IMR-90 (cell line): ENCODE data around the gene CLDN14. TPM values are rescaled to one million over a fixed set of nuclear protein-coding genes. Genes with fewer than 3 reads are reported as not detected.
A peak's percentile ranks its signal among the peaks of the same experiment; 100 is the strongest.

Experiments used
- ATAC-seq: fragments of 200-7000 bp; cut with Tn5 transposase; 2 replicates; pipeline ENCODE4 v1.9.1; 2020; ENCODE audit warnings: low read depth, mild to moderate bottlenecking, moderate library complexity
- BruUV-seq: library from RNA; stranded (reverse); fragments of 400-500 nt; replicated peaks from 2 replicates; lab custom pipeline; 2021; lab: Mats Ljungman, UMichigan
- CTCF ChIA-PET: fragments of 300-600 bp; formaldehyde crosslinking; extraction: SDS; loops from one replicate; lab custom pipeline; 2021; ENCODE audit warnings: antibody characterized with exemption; lab: Yijun Ruan, JAX
- POLR2A ChIA-PET: fragments of 300-600 bp; sonication (Branson Sonifier 250); formaldehyde crosslinking; loops from one replicate; lab custom pipeline; 2022; ENCODE audit warnings: antibody characterized with exemption; ENCODE audit not compliant: unreplicated experiment; lab: Charles Lee
- DNase-seq: peaks from one replicate; pipeline ENCODE4 v3.0.0; 2013
- H2AFZ ChIP-seq: replicated peaks from 2 replicates; pipeline ENCODE3; 2013; ENCODE audit warnings: low read length, mild to moderate bottlenecking; ENCODE audit not compliant: poor library complexity
- H2AK5ac ChIP-seq: 2 replicates; pipeline ENCODE4 v1.6.1; 2013; ENCODE audit warnings: low read depth, low read length, inconsistent platforms
- H2AK9ac ChIP-seq: replicated peaks from 2 replicates; pipeline ENCODE3; 2013; ENCODE audit warnings: mild to moderate bottlenecking, low read depth, low read length, moderate library complexity; ENCODE audit not compliant: poor library complexity
- H2BK120ac ChIP-seq: 2 replicates; pipeline ENCODE4 v1.6.1; 2013; ENCODE audit warnings: low read depth, low read length, inconsistent platforms
- H2BK15ac ChIP-seq: 3 replicates; pipeline ENCODE4 v1.6.1; 2013; ENCODE audit warnings: low read depth, low read length, inconsistent platforms
- H2BK20ac ChIP-seq: 2 replicates; pipeline ENCODE4 v1.6.1; 2013; ENCODE audit warnings: low read depth, mild to moderate bottlenecking, inconsistent platforms, low read length, moderate library complexity
- H2BK5ac ChIP-seq: 2 replicates; pipeline ENCODE4 v1.6.1; 2013; ENCODE audit warnings: mild to moderate bottlenecking, low read depth, low read length, inconsistent platforms; ENCODE audit not compliant: poor library complexity, severe bottlenecking
- H3K14ac ChIP-seq: replicated peaks from 2 replicates; pipeline ENCODE4 v1.6.1; 2013; ENCODE audit warnings: low read depth, low read length, inconsistent platforms
- H3K18ac ChIP-seq: 2 replicates; pipeline ENCODE4 v1.6.1; 2013; ENCODE audit warnings: low read depth, low read length, control low read depth
- H3K23ac ChIP-seq: 2 replicates; pipeline ENCODE4 v1.6.1; 2013; ENCODE audit warnings: low read depth, low read length, inconsistent platforms
- H3K27ac ChIP-seq: 2 replicates; pipeline ENCODE4 v1.5.1; 2013; ENCODE audit warnings: mild to moderate bottlenecking, control low read depth, low read length; ENCODE audit not compliant: insufficient read depth
- H3K27me3 ChIP-seq: 2 replicates; pipeline ENCODE4 v1.6.1; 2013; ENCODE audit warnings: low read length; ENCODE audit not compliant: control insufficient read depth, insufficient read depth
- H3K36me3 ChIP-seq: 2 replicates; pipeline ENCODE4 v1.6.1; 2013; ENCODE audit warnings: low read length, mixed read lengths; ENCODE audit not compliant: control insufficient read depth, insufficient read depth
- H3K4ac ChIP-seq: 2 replicates; pipeline ENCODE4 v1.6.1; 2013; ENCODE audit warnings: low read depth, low read length, inconsistent platforms
- H3K4me1 ChIP-seq: 2 replicates; pipeline ENCODE4 v1.6.1; 2013; ENCODE audit warnings: low read length, mixed read lengths; ENCODE audit not compliant: control insufficient read depth, insufficient read depth
- H3K4me2 ChIP-seq: 2 replicates; pipeline ENCODE4 v1.6.1; 2013; ENCODE audit warnings: low read depth, mild to moderate bottlenecking, control low read depth, low read length, moderate library complexity
- H3K4me3 ChIP-seq: 2 replicates; pipeline ENCODE4 v1.5.1; 2013; ENCODE audit warnings: low read depth, mild to moderate bottlenecking, control low read depth, low read length, moderate library complexity; ENCODE audit not compliant: insufficient read depth
- H3K56ac ChIP-seq: 2 replicates; pipeline ENCODE4 v1.6.1; 2013; ENCODE audit warnings: low read length, inconsistent platforms; ENCODE audit not compliant: insufficient read depth; ENCODE audit errors: extremely low read depth
- H3K79me1 ChIP-seq, 2 experiments: 2 replicates each; pipeline ENCODE4 v1.6.1; 2013; ENCODE audit warnings: low read length in 2 of 2, inconsistent platforms in 1 of 2, low read depth in 1 of 2
- H3K9ac ChIP-seq: 2 replicates; pipeline ENCODE4 v1.6.1; 2013; ENCODE audit warnings: low read depth, low read length, control low read depth
- H3K9me1 ChIP-seq: 2 replicates; pipeline ENCODE4 v1.6.1; 2013; ENCODE audit warnings: low read length, inconsistent platforms; ENCODE audit not compliant: insufficient read depth
- H3K9me3 ChIP-seq: 2 replicates; pipeline ENCODE4 v1.6.1; 2013; ENCODE audit warnings: low read length; ENCODE audit not compliant: control insufficient read depth, insufficient read depth
- H4K20me1 ChIP-seq: 2 replicates; pipeline ENCODE4 v1.6.1; 2013; ENCODE audit warnings: low read length, inconsistent platforms; ENCODE audit not compliant: insufficient read depth
- H4K5ac ChIP-seq: 2 replicates; pipeline ENCODE4 v1.6.1; 2013; ENCODE audit warnings: mild to moderate bottlenecking, low read depth, low read length, control low read depth
- H4K8ac ChIP-seq, 2 experiments: 2 replicates each; pipeline ENCODE4 v1.6.1; 2013; ENCODE audit warnings: low read depth in 2 of 2, low read length in 2 of 2, control low read depth in 1 of 2, inconsistent platforms in 1 of 2
- H4K91ac ChIP-seq: 2 replicates; pipeline ENCODE4 v1.6.1; 2013; ENCODE audit warnings: low read depth, low read length, inconsistent platforms; ENCODE audit not compliant: insufficient read depth
- BHLHE40 ChIP-seq: fragments of 150-350 bp; IDR thresholded peaks from 2 replicates; pipeline ENCODE4 v1.6.1; 2016; ENCODE audit warnings: mild to moderate bottlenecking, low read depth, low read length
- CEBPB ChIP-seq: IDR thresholded peaks from 2 replicates; pipeline ENCODE4 v1.6.1; 2012; ENCODE audit warnings: low read depth, low read length, improper control_type of control experiment
- CHD1 ChIP-seq: IDR thresholded peaks from 2 replicates; pipeline ENCODE4 v1.6.1; 2012; ENCODE audit warnings: low read depth, low read length, improper control_type of control experiment
- FOS ChIP-seq: fragments of 150-350 bp; IDR thresholded peaks from 2 replicates; pipeline ENCODE4 v1.6.1; 2016; ENCODE audit warnings: low read depth, low read length
- MAFK ChIP-seq: IDR thresholded peaks from 2 replicates; pipeline ENCODE4 v1.6.1; 2012; ENCODE audit warnings: low read depth, low read length, improper control_type of control experiment
- MAZ ChIP-seq: IDR thresholded peaks from 2 replicates; pipeline ENCODE4 v1.6.1; 2012; ENCODE audit warnings: low read depth, mild to moderate bottlenecking, low read length, improper control_type of control experiment, moderate library complexity, borderline replicate concordance
- MXI1 ChIP-seq: IDR thresholded peaks from 2 replicates; pipeline ENCODE4 v1.6.1; 2012; ENCODE audit warnings: low read depth, mild to moderate bottlenecking, low read length, moderate library complexity, borderline replicate concordance
- NFE2L2 ChIP-seq: fragments of 150-350 bp; IDR thresholded peaks from 2 replicates; pipeline ENCODE4 v1.6.1; 2016; ENCODE audit warnings: low read depth, mild to moderate bottlenecking, low read length
- POLR2A ChIP-seq: IDR thresholded peaks from 2 replicates; pipeline ENCODE4 v1.6.1; 2012; ENCODE audit warnings: mild to moderate bottlenecking, low read depth, low read length
- RAD21 ChIP-seq: IDR thresholded peaks from 2 replicates; pipeline ENCODE4 v1.6.1; 2012; ENCODE audit warnings: low read length, improper control_type of control experiment
- RCOR1 ChIP-seq: IDR thresholded peaks from 2 replicates; pipeline ENCODE4 v1.6.1; 2012; ENCODE audit warnings: mild to moderate bottlenecking, low read length, improper control_type of control experiment; ENCODE audit not compliant: insufficient replicate concordance
- RFX5 ChIP-seq: IDR thresholded peaks from 2 replicates; pipeline ENCODE4 v1.8.0; 2012; ENCODE audit warnings: low read depth, mild to moderate bottlenecking, low read length, moderate library complexity
- SMC3 ChIP-seq: fragments of 150-350 bp; IDR thresholded peaks from 2 replicates; pipeline ENCODE4 v1.6.1; 2016; ENCODE audit warnings: low read depth, mild to moderate bottlenecking, antibody characterized with exemption, low read length, moderate library complexity
- WGBS, 2 experiments: methylation state at CpG; one replicate each; pipeline versions ENCODE4 v1.1.5 to v1.1.7; 2013; ENCODE audit warnings: missing lambda C conversion rate in 2 of 2; ENCODE audit not compliant: insufficient read length in 1 of 2; ENCODE audit errors: extremely low coverage in 2 of 2; 5-methylcytosine and 5-hydroxymethylcytosine counted together
- dilution Hi-C: fragments of 300-500 bp; cut with HindIII; formaldehyde crosslinking; loops from one replicate; pipeline ENCODE4 v1.14.3; 2018; ENCODE audit warnings: low sequenced_read_pairs; ENCODE audit not compliant: unreplicated experiment
- in situ Hi-C: fragments of 300-500 bp; cut with MboI; formaldehyde crosslinking; loops from 3 replicates; pipeline ENCODE4 v1.14.3; 2019; ENCODE audit warnings: low sequenced_read_pairs, inconsistent platforms, mixed read lengths
- intact Hi-C: fragments of 100-400 bp; cut with micrococcal nuclease; formaldehyde crosslinking; loops from 2 replicates; pipeline ENCODE4 v1.10.0; 2022
- polyA plus RNA-seq, 3 experiments: library from polyadenylated mRNA; depleted of rRNA; stranded (reverse); fragments of >200 nt; gene quantifications; 2 replicates each; pipeline ENCODE4 v1.2.3, GENCODE V29; 2012; ENCODE audit warnings: low replicate concordance in 1 of 3
- total RNA-seq: library from RNA; depleted of rRNA; stranded (reverse); fragments of >200 nt; gene quantifications from 2 replicates; pipeline ENCODE4 v1.2.3, GENCODE V29; 2012
- TF ChIP-seq, protein P1 (sequence below): conservative IDR thresholded peaks from 2 replicates; pipeline ENCODE4 v1.5.1; 2012; ENCODE audit warnings: mild to moderate bottlenecking, low read depth, low read length, improper control_type of control experiment
- TF ChIP-seq, protein P2 (sequence below): fragments of 150-350 bp; IDR thresholded peaks from 2 replicates; pipeline ENCODE4 v1.6.1; 2016; ENCODE audit warnings: low read depth, mild to moderate bottlenecking, low read length, moderate library complexity, borderline replicate concordance
- TF ChIP-seq, protein P3 (sequence below): fragments of 150-350 bp; IDR thresholded peaks from 2 replicates; pipeline ENCODE4 v1.6.1; 2017; ENCODE audit warnings: mild to moderate bottlenecking, antibody characterized with exemption, low read length, low read depth

CLDN14 gene
- total and polyA plus RNA-seq, 2 of the 4 experiments (the other 2 are of a cell fraction) = not detected

DNA sequence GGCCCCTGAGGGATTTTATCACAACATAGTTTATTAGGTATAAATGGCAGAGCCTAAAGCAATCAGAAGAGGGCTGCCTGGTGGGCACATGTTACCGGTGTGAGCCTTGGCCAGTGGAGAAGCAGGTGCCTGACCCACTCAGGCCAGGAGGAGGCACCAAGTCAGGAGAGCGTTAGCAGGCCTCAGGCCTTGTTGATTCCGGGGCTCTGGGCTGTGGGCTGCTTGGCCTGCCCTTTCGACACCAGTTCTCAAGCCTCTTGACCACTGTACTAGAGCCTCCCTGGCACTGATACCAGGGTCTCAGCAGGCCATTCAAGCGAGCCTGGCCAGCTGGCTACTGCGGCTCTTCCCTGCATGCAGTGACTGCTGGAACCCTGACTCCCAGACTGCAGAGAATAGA lies 20.8 kb downstream of the CLDN14 start:
- Histone ChIP-seq H3K56ac (no peak overlapping the region), H3K27ac (no peak overlapping the region), H3K9me3 (no peaks in the 10 kb centered on the region), H4K20me1 (no peaks in the 10 kb centered on the region), H3K14ac (no peak overlapping the region), H3K27me3 (peaks cover 2% of the 10 kb centered on the region; the same call in 1 of the 2 replicates), H4K91ac (no peak overlapping the region), H3K9ac (no peak overlapping the region), H4K5ac (no peak overlapping the region), H2AK9ac (peak overlapping the region; percentile 46), H2AFZ (no peak overlapping the region), H2BK20ac (no peak overlapping the region), H3K4me3 (no peak overlapping the region), H2BK5ac (no peak overlapping the region), H3K36me3 (no peaks in the 10 kb centered on the region), H2BK120ac (no peak overlapping the region), H4K8ac (no peak overlapping the region), H2BK15ac (no peak overlapping the region), H3K9me1 (no peaks in the 10 kb centered on the region; the same call in 1 of the 2 replicates), H3K23ac (no peak overlapping the region), H3K79me1 (no peaks in the 10 kb centered on the region), H3K4me2 (no peak overlapping the region), H3K18ac (no peak overlapping the region), H3K4me1 (peaks cover 1% of the 10 kb centered on the region; the same call in 1 of the 2 replicates), H2AK5ac (no peak overlapping the region), H3K4ac (no peak overlapping the region)
- dilution Hi-C loops (no loop called here), in situ Hi-C loops (no loop called here), intact Hi-C loops (no loop called here)
- ChIA-PET CTCF (no interaction called here), POLR2A (no interaction called here)
- WGBS, 2 experiments = 92% methylated on average over 3 of the region's 6 CpGs; no CpG with 5 or more reads in 1 of the 2 experiments
- no TSS peak for BruUV-seq
- DNase-seq (no peak), ATAC-seq (no peak)
- TF ChIP-seq RAD21 (no peak), MAFK (no peak), CHD1 (no peak), NFE2L2 (no peak), MXI1 (no peak), SMC3 (no peak), CEBPB (no peak), FOS (no peak), RFX5 (no peak), RCOR1 (no peak), POLR2A (no peak), BHLHE40 (no peak), MAZ (no peak)
- TF ChIP-seq, protein P1, sequence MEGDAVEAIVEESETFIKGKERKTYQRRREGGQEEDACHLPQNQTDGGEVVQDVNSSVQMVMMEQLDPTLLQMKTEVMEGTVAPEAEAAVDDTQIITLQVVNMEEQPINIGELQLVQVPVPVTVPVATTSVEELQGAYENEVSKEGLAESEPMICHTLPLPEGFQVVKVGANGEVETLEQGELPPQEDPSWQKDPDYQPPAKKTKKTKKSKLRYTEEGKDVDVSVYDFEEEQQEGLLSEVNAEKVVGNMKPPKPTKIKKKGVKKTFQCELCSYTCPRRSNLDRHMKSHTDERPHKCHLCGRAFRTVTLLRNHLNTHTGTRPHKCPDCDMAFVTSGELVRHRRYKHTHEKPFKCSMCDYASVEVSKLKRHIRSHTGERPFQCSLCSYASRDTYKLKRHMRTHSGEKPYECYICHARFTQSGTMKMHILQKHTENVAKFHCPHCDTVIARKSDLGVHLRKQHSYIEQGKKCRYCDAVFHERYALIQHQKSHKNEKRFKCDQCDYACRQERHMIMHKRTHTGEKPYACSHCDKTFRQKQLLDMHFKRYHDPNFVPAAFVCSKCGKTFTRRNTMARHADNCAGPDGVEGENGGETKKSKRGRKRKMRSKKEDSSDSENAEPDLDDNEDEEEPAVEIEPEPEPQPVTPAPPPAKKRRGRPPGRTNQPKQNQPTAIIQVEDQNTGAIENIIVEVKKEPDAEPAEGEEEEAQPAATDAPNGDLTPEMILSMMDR = no peak
- TF ChIP-seq, protein P2, sequence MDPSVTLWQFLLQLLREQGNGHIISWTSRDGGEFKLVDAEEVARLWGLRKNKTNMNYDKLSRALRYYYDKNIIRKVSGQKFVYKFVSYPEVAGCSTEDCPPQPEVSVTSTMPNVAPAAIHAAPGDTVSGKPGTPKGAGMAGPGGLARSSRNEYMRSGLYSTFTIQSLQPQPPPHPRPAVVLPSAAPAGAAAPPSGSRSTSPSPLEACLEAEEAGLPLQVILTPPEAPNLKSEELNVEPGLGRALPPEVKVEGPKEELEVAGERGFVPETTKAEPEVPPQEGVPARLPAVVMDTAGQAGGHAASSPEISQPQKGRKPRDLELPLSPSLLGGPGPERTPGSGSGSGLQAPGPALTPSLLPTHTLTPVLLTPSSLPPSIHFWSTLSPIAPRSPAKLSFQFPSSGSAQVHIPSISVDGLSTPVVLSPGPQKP = no peak
- TF ChIP-seq, protein P3, sequence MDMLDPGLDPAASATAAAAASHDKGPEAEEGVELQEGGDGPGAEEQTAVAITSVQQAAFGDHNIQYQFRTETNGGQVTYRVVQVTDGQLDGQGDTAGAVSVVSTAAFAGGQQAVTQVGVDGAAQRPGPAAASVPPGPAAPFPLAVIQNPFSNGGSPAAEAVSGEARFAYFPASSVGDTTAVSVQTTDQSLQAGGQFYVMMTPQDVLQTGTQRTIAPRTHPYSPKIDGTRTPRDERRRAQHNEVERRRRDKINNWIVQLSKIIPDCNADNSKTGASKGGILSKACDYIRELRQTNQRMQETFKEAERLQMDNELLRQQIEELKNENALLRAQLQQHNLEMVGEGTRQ = no peak
